Esophagus muscularis mucosa (tissue), 4 donors: ENCODE results near the gene SLC9A8. TPM values are rescaled to one million over a fixed set of nuclear protein-coding genes. Genes with fewer than 3 reads are reported as not detected.

Experiments
- DNase-seq: peaks from one replicate; pipeline ENCODE4 v3.0.0-alpha.2; 2017; ENCODE audit errors: extremely low spot score
- H3K27ac ChIP-seq, 4 donors: fragments of 200-600 bp; sonication (generic); replicated peaks in 1 of 4; 1 replicate in 3 of 4; 2 replicates in 1 of 4; pipeline ENCODE4 v1.5.1; 2016 to 2019; ENCODE audit warnings: mild to moderate bottlenecking in 1 of 4
- H3K27me3 ChIP-seq, 4 donors: fragments of 200-600 bp; sonication (generic); one replicate each; pipeline versions ENCODE4 v1.5.1 to v1.6.0; 2016 to 2019
- H3K36me3 ChIP-seq, 4 donors: fragments of 200-600 bp; sonication (generic); one replicate each; pipeline ENCODE4 v1.5.1; 2016 to 2019
- H3K4me1 ChIP-seq, 4 donors: fragments of 200-600 bp; sonication (generic); one replicate each; pipeline ENCODE4 v1.5.1; 2016 to 2019
- H3K4me3 ChIP-seq, 4 donors: fragments of 200-600 bp; sonication (generic); 1 replicate in 2 of 4; 2 replicates in 2 of 4; pipeline ENCODE4 v1.5.1; 2016 to 2019; ENCODE audit warnings: mild to moderate bottlenecking in 4 of 4, moderate library complexity in 1 of 4
- H3K9me3 ChIP-seq, 4 donors: fragments of 200-600 bp; sonication (generic); 1 replicate in 3 of 4; 2 replicates in 1 of 4; pipeline ENCODE4 v1.5.1; 2016 to 2019
- EP300 ChIP-seq: sonication (generic); formaldehyde crosslinking; IDR thresholded peaks from one replicate; pipeline ENCODE4 v1.6.1; 2017; ENCODE audit warnings: antibody characterized with exemption
- POLR2A ChIP-seq: fragments of 450-650 bp; IDR thresholded peaks from one replicate; pipeline ENCODE4 v1.6.1; 2017; ENCODE audit warnings: antibody characterized with exemption, moderate library complexity, mild to moderate bottlenecking, low read depth
- POLR2AphosphoS5 ChIP-seq, 2 donors: sonication (generic); formaldehyde crosslinking; IDR thresholded peaks; one replicate each; pipeline ENCODE4 v1.6.1; 2017; ENCODE audit warnings: antibody characterized with exemption in 2 of 2
- WGBS: methylation state at CpG from one replicate; pipeline ENCODE4 v1.1.5; 2018; 5-methylcytosine and 5-hydroxymethylcytosine counted together
- intact Hi-C: fragments of 100-400 bp; cut with DNase I; formaldehyde crosslinking; loops from one replicate; pipeline ENCODE4 v1.15.1; 2023
- total RNA-seq, 4 donors: library from RNA; depleted of rRNA; stranded (reverse); fragments of >200 nt; gene quantifications; one replicate each; pipeline versions ENCODE4 v1.1.0 to v1.2.1, GENCODE V29; 2016
- TF ChIP-seq, protein P1 (sequence below), 3 experiments: fragments of 200-600 bp in 2 of 3; fragments of 450-650 bp in 1 of 3; sonication (generic) in 2 of 3; IDR thresholded peaks; one replicate each; pipeline ENCODE4 v1.5.1; 2017 to 2019; ENCODE audit warnings: antibody characterized with exemption in 3 of 3, mild to moderate bottlenecking in 2 of 3, moderate library complexity in 1 of 3

SLC9A8 gene
- total RNA-seq, 4 donors from 2014 or later, result 7.5 to 9.0 (median 7.5) TPM

GRCh38 chr20:49825521-49826033 lies 12.9 kb downstream of the SLC9A8 start:
- TF ChIP-seq POLR2AphosphoS5 (IDR thresholded peaks at IDR 0.05), result no peak
- no peak for TF ChIP-seq POLR2A
- TF ChIP-seq EP300, result no peak
- TF ChIP-seq, protein P1, sequence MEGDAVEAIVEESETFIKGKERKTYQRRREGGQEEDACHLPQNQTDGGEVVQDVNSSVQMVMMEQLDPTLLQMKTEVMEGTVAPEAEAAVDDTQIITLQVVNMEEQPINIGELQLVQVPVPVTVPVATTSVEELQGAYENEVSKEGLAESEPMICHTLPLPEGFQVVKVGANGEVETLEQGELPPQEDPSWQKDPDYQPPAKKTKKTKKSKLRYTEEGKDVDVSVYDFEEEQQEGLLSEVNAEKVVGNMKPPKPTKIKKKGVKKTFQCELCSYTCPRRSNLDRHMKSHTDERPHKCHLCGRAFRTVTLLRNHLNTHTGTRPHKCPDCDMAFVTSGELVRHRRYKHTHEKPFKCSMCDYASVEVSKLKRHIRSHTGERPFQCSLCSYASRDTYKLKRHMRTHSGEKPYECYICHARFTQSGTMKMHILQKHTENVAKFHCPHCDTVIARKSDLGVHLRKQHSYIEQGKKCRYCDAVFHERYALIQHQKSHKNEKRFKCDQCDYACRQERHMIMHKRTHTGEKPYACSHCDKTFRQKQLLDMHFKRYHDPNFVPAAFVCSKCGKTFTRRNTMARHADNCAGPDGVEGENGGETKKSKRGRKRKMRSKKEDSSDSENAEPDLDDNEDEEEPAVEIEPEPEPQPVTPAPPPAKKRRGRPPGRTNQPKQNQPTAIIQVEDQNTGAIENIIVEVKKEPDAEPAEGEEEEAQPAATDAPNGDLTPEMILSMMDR (IDR thresholded peaks at IDR 0.05), result no peak
- H3K4me1 ChIP-seq, result peaks cover 10 to 17% (median 13%) of the 10 kb centered on the region in 4 donors
- no peak overlapping the region for H3K27ac ChIP-seq
- WGBS, result 92% methylated on average over 7 of the region's 7 CpGs
- intact Hi-C loops, result no loop called here
- H3K36me3 ChIP-seq, result peaks cover 18 to 71% (median 48%) of the 10 kb centered on the region in 4 donors
- no peak overlapping the region for H3K4me3 ChIP-seq
- no peaks in the 10 kb centered on the region for H3K9me3 ChIP-seq
- DNase-seq, result no peak
- H3K27me3 ChIP-seq, result no peaks in the 10 kb centered on the region

GRCh38 chr20:49831022-49831769 lies 18.6 kb downstream of the SLC9A8 start:
- no peaks in the 10 kb centered on the region for H3K9me3 ChIP-seq
- peak overlapping the region in 1 of 4 donors; percentile 46 for H3K27ac ChIP-seq
- peaks cover 9 to 61% (median 31%) of the 10 kb centered on the region in 4 donors for H3K36me3 ChIP-seq
- intact Hi-C loops, result no loop called here
- DNase-seq, result no peak
- TF ChIP-seq, protein P1 (IDR thresholded peaks at IDR 0.05), result no peak
- TF ChIP-seq POLR2A, result no peak
- TF ChIP-seq EP300, result no peak
- no peak for TF ChIP-seq POLR2AphosphoS5 (IDR thresholded peaks at IDR 0.05)
- no peak overlapping the region for H3K4me3 ChIP-seq
- H3K27me3 ChIP-seq, result no peaks in the 10 kb centered on the region
- 86% methylated on average over 11 of the region's 11 CpGs for WGBS
- H3K4me1 ChIP-seq, result peaks cover 0 to 15% (median 9%) of the 10 kb centered on the region in 4 donors

- intact Hi-C loops, result no loop called here
- DNase-seq, result no peak
- WGBS, result 85% methylated on average over 10 of the region's 12 CpGs
- no peaks in the 10 kb centered on the region for H3K27me3 ChIP-seq
- no peak for TF ChIP-seq POLR2AphosphoS5 (IDR thresholded peaks at IDR 0.05)
- no peak for TF ChIP-seq EP300
- TF ChIP-seq, protein P1 (IDR thresholded peaks at IDR 0.05), result no peak
- TF ChIP-seq POLR2A, result no peak
- peak overlapping the region in 3 of 4 donors; percentile 0 to 46 (median 17) for H3K27ac ChIP-seq
- no peaks in the 10 kb centered on the region for H3K9me3 ChIP-seq
- H3K4me1 ChIP-seq, result peaks cover 0 to 15% (median 9%) of the 10 kb centered on the region in 4 donors
- no peak overlapping the region for H3K4me3 ChIP-seq
- H3K36me3 ChIP-seq, result peaks cover 5 to 61% (median 28%) of the 10 kb centered on the region in 4 donors
Observed at GRCh38 chr20:49831770-49832631, 19.4 kb downstream of the SLC9A8 start.

- DNase-seq, result no peak
- Histone ChIP-seq H3K27me3 (no peaks in the 10 kb centered on the region), H3K4me3 (no peak overlapping the region), H3K9me3 (no peaks in the 10 kb centered on the region), H3K4me1 (peaks cover 0 to 15% (median 9%) of the 10 kb centered on the region in 4 donors), H3K27ac (peak overlapping the region in 2 of 4 donors; percentile 0 to 46), H3K36me3 (peaks cover 0 to 54% (median 24%) of the 10 kb centered on the region in 4 donors)
- intact Hi-C loops, result no loop called here
- TF ChIP-seq POLR2AphosphoS5 (IDR thresholded peaks at IDR 0.05), result no peak
- no peak for TF ChIP-seq POLR2A
- TF ChIP-seq EP300, result no peak
- TF ChIP-seq, protein P1 (IDR thresholded peaks at IDR 0.05), result no peak
- 88% methylated on average over 13 of the region's 13 CpGs for WGBS
Observed at GRCh38 chr20:49832632-49833327, 20.2 kb downstream of the SLC9A8 start.
